Measurements from ENCODE around the gene MAP3K5. TPM values are rescaled to one million over a fixed set of nuclear protein-coding genes. Genes with fewer than 3 reads are reported as not detected.

The MAP3K5 gene
- total and polyA plus RNA-seq, 2 donors (not counting 3 experiments of a cell fraction or from before 2014, with no cell fraction given), result 1.5 to 7.0 TPM

- ChIA-PET CTCF (interaction anchor here (0.8 to 1.6 kb wide), 4 partner anchors 17 to 998 kb away, joined by 3 to 7 read pairs (median 3); partner anchors contain the start of genes MAP3K5 and MAP7), POLR2A (no interaction called here)
- dilution Hi-C loops (cut with MboI; ENCODE audit: extremely low pct_ligation_motif_present, low sequenced_read_pairs), result no loop called here
- no TSS peak for BruUV-seq (replicated peaks)
- no peaks in the 10 kb centered on the region for H3K9me3 ChIP-seq (replicated peaks; ENCODE audit: control insufficient read depth, insufficient read depth, low read length)
- DNase-seq (ENCODE audit: low read depth, low spot score), result peak; percentile 49
- no peaks in the 10 kb centered on the region for H3K9me1 ChIP-seq (replicated peaks; ENCODE audit: control insufficient read depth, extremely low read depth, insufficient read depth, low read length)
- no peaks in the 10 kb centered on the region for H3K36me3 ChIP-seq (ENCODE audit: control insufficient read depth in 2 of 2, extremely low read depth in 1 of 2, insufficient read depth in 2 of 2, low read length in 2 of 2)
- no peaks in the 10 kb centered on the region for H4K20me1 ChIP-seq (replicated peaks; ENCODE audit: control insufficient read depth, extremely low read depth, insufficient read depth, low read length)
- TF ChIP-seq GATA2 (IDR thresholded peaks at IDR 0.05; ENCODE audit: insufficient read depth, insufficient read length, low read depth, low read length), result no peak
- TF ChIP-seq POLR2AphosphoS5 (IDR thresholded peaks at IDR 0.05; ENCODE audit: insufficient read depth, low read depth, low read length), result no peak
- no peak for TF ChIP-seq MAX (IDR thresholded peaks at IDR 0.05; ENCODE audit: insufficient read depth, insufficient read length)
- FAIRE-seq, result peak; percentile 64
- H3K9ac ChIP-seq (replicated peaks; ENCODE audit: extremely low read depth, insufficient read depth, low read length), result no peak overlapping the region
- H3K79me2 ChIP-seq (ENCODE audit: control insufficient read depth, insufficient read depth, low read length), result no peaks in the 10 kb centered on the region
- H2AFZ ChIP-seq (ENCODE audit: low read depth, low read length), result no peak overlapping the region
- peaks cover 5% of the 10 kb centered on the region for H3K4me1 ChIP-seq (ENCODE audit: control insufficient read depth, extremely low read depth, insufficient read depth, low read length)
- H3K4me3 ChIP-seq (replicated peaks in 1 of 3; ENCODE audit: insufficient read depth in 1 of 3, low read depth in 1 of 3, low read length in 3 of 3), result no peak overlapping the region
- H3K27ac ChIP-seq (ENCODE audit: insufficient read depth, low read depth, low read length), result no peak overlapping the region
- intact Hi-C loops (cut with micrococcal nuclease), result no loop called here
- no peaks in the 10 kb centered on the region for H3K27me3 ChIP-seq (ENCODE audit: control insufficient read depth in 2 of 2, insufficient read depth in 2 of 2, low read length in 2 of 2)
- H3K4me2 ChIP-seq (ENCODE audit: insufficient read depth, low read length), result no peak overlapping the region
Observed at GRCh38 chr6:136566851-136567250, 225.4 kb downstream of the MAP3K5 start.

- no peaks in the 10 kb centered on the region for H3K9me3 ChIP-seq (replicated peaks; ENCODE audit: control insufficient read depth, insufficient read depth, low read length)
- dilution Hi-C loops (cut with MboI; ENCODE audit: extremely low pct_ligation_motif_present, low sequenced_read_pairs), result no loop called here
- H3K79me2 ChIP-seq (ENCODE audit: control insufficient read depth, insufficient read depth, low read length), result no peaks in the 10 kb centered on the region
- H3K27ac ChIP-seq (ENCODE audit: insufficient read depth, low read depth, low read length), result no peak overlapping the region
- H3K4me2 ChIP-seq (ENCODE audit: insufficient read depth, low read length), result no peak overlapping the region
- no peaks in the 10 kb centered on the region for H3K9me1 ChIP-seq (replicated peaks; ENCODE audit: control insufficient read depth, extremely low read depth, insufficient read depth, low read length)
- CTCF ChIA-PET, result interaction anchor here (0.8 to 1.6 kb wide), 2 partner anchors 16 to 226 kb away, joined by 3 to 7 read pairs; partner anchors contain the start of genes MAP3K5 and MAP7
- H3K36me3 ChIP-seq (ENCODE audit: control insufficient read depth in 2 of 2, extremely low read depth in 1 of 2, insufficient read depth in 2 of 2, low read length in 2 of 2), result no peaks in the 10 kb centered on the region
- TF ChIP-seq JUN (IDR thresholded peaks at IDR 0.05; ENCODE audit: borderline replicate concordance, insufficient read depth, insufficient read length, low read depth) (no peak), POLR2AphosphoS5 (IDR thresholded peaks at IDR 0.05; ENCODE audit: insufficient read depth, low read depth, low read length) (no peak), FOS (IDR thresholded peaks at IDR 0.05; ENCODE audit: borderline replicate concordance, insufficient read depth, low read length) (no peak), EZH2 (IDR thresholded peaks at IDR 0.05; ENCODE audit: borderline replicate concordance, low read depth, low read length, severe bottlenecking) (no peak), POLR2A (IDR thresholded peaks at IDR 0.05; ENCODE audit: low read depth, low read length) (no peak), MAX (IDR thresholded peaks at IDR 0.05; ENCODE audit: insufficient read depth, insufficient read length) (no peak), GATA2 (IDR thresholded peaks at IDR 0.05; ENCODE audit: insufficient read depth, insufficient read length, low read depth, low read length) (no peak), MYC (IDR thresholded peaks at IDR 0.05; ENCODE audit: low read depth, low read length) (no peak), CTCF (IDR thresholded peaks at IDR 0.05; ENCODE audit: extremely low read depth in 1 of 2, insufficient read depth in 1 of 2, low read depth in 1 of 2, low read length in 2 of 2) (no peak)
- peaks cover 5% of the 10 kb centered on the region for H3K4me1 ChIP-seq (ENCODE audit: control insufficient read depth, extremely low read depth, insufficient read depth, low read length)
- H2AFZ ChIP-seq (ENCODE audit: low read depth, low read length), result no peak overlapping the region
- no peaks in the 10 kb centered on the region for H3K27me3 ChIP-seq (ENCODE audit: control insufficient read depth in 2 of 2, insufficient read depth in 2 of 2, low read length in 2 of 2)
- no peak overlapping the region for H3K9ac ChIP-seq (replicated peaks; ENCODE audit: extremely low read depth, insufficient read depth, low read length)
- FAIRE-seq (no peak), DNase-seq (ENCODE audit: low read depth, low spot score) (no peak)
- no peaks in the 10 kb centered on the region for H4K20me1 ChIP-seq (replicated peaks; ENCODE audit: control insufficient read depth, extremely low read depth, insufficient read depth, low read length)
- POLR2A ChIA-PET, result no interaction called here
- H3K4me3 ChIP-seq (replicated peaks in 1 of 3; ENCODE audit: insufficient read depth in 1 of 3, low read depth in 1 of 3, low read length in 3 of 3), result no peak overlapping the region
- BruUV-seq (replicated peaks), result no TSS peak
- intact Hi-C loops (cut with micrococcal nuclease), result no loop called here
Observed at GRCh38 chr6:136566007-136566487, 226.2 kb downstream of the MAP3K5 start.

Data from endothelial cell of umbilical vein (primary cell).